ENCODE data around the gene BICDL1. TPM values are rescaled to one million over a fixed set of nuclear protein-coding genes. Genes with fewer than 3 reads are reported as not detected.

Gene BICDL1
- total and polyA plus RNA-seq, 2 donors (not counting 3 experiments of a cell fraction or from before 2014, with no cell fraction given) = 0.19 TPM; not detected in 1

DNA sequence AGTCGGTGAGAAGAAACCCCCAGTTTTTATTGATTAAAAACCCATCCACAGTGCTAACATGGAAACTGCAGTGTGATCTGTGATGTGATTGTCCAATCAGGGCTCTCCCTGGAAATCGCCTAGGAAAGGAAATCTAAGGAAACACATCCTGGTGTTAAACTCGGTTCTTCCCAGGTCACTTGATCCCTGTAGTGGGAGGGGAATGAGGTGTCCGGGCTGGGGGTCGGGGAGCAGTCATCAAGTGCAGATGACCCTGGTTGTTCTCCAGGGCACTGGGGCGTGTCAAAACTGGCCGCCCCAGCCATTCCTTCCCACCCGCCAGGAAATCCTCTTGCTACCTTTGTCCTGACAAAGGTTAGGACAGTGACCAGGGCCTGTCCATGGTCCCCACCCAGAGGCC, 106.7 kb downstream of the BICDL1 start:
- H3K4me1 ChIP-seq (ENCODE audit: control insufficient read depth, extremely low read depth, insufficient read depth, low read length) = no peaks in the 10 kb centered on the region
- intact Hi-C loops (cut with micrococcal nuclease) (no loop called here), dilution Hi-C loops (cut with MboI; ENCODE audit: extremely low pct_ligation_motif_present, low sequenced_read_pairs) (no loop called here)
- no peak overlapping the region for H3K4me2 ChIP-seq (ENCODE audit: insufficient read depth, low read length)
- H2AFZ ChIP-seq (ENCODE audit: low read depth, low read length) = no peak overlapping the region
- H3K9me1 ChIP-seq (replicated peaks; ENCODE audit: control insufficient read depth, extremely low read depth, insufficient read depth, low read length) = no peaks in the 10 kb centered on the region
- DNase-seq (ENCODE audit: low read depth, low spot score) (no peak), FAIRE-seq (no peak)
- H3K9me3 ChIP-seq (replicated peaks; ENCODE audit: control insufficient read depth, insufficient read depth, low read length) = no peaks in the 10 kb centered on the region
- POLR2A ChIA-PET = no interaction called here
- H3K27ac ChIP-seq (ENCODE audit: insufficient read depth, low read depth, low read length) = no peak overlapping the region
- H4K20me1 ChIP-seq (replicated peaks; ENCODE audit: control insufficient read depth, extremely low read depth, insufficient read depth, low read length) = no peaks in the 10 kb centered on the region
- no peaks in the 10 kb centered on the region for H3K27me3 ChIP-seq (ENCODE audit: control insufficient read depth in 2 of 2, insufficient read depth in 2 of 2, low read length in 2 of 2)
- no TSS peak for BruUV-seq (replicated peaks)
- H3K9ac ChIP-seq (replicated peaks; ENCODE audit: extremely low read depth, insufficient read depth, low read length) = no peak overlapping the region
- no peak overlapping the region for H3K4me3 ChIP-seq (replicated peaks in 1 of 3; ENCODE audit: insufficient read depth in 1 of 3, low read depth in 1 of 3, low read length in 3 of 3)
- CTCF ChIA-PET = no interaction called here
- TF ChIP-seq FOS (IDR thresholded peaks at IDR 0.05; ENCODE audit: borderline replicate concordance, insufficient read depth, low read length) = no peak
- no peak for TF ChIP-seq CTCF (IDR thresholded peaks at IDR 0.05; ENCODE audit: extremely low read depth in 1 of 2, insufficient read depth in 1 of 2, low read depth in 1 of 2, low read length in 2 of 2)
- no peak for TF ChIP-seq MAX (IDR thresholded peaks at IDR 0.05; ENCODE audit: insufficient read depth, insufficient read length)
- no peak for TF ChIP-seq POLR2A (IDR thresholded peaks at IDR 0.05; ENCODE audit: low read depth, low read length)
- TF ChIP-seq EZH2 (IDR thresholded peaks at IDR 0.05; ENCODE audit: borderline replicate concordance, low read depth, low read length, severe bottlenecking) = no peak
- TF ChIP-seq MYC (IDR thresholded peaks at IDR 0.05; ENCODE audit: low read depth, low read length) = no peak
- no peak for TF ChIP-seq GATA2 (IDR thresholded peaks at IDR 0.05; ENCODE audit: insufficient read depth, insufficient read length, low read depth, low read length)
- no peak for TF ChIP-seq JUN (IDR thresholded peaks at IDR 0.05; ENCODE audit: borderline replicate concordance, insufficient read depth, insufficient read length, low read depth)
- no peak for TF ChIP-seq POLR2AphosphoS5 (IDR thresholded peaks at IDR 0.05; ENCODE audit: insufficient read depth, low read depth, low read length)
- H3K36me3 ChIP-seq (ENCODE audit: control insufficient read depth in 2 of 2, extremely low read depth in 1 of 2, insufficient read depth in 2 of 2, low read length in 2 of 2) = peaks cover 5 to 35% of the 10 kb centered on the region in 2 experiments
- H3K79me2 ChIP-seq (ENCODE audit: control insufficient read depth, insufficient read depth, low read length) = peaks cover 13% of the 10 kb centered on the region

All from endothelial cell of umbilical vein (primary cell).